ENCODE data around the gene CBX1.

GRCh38 chr17:48071654-48072053 is 29.6 kb downstream of the CBX1 start:
- TF ChIP-seq POLR2A (IDR thresholded peaks at IDR 0.05) (no peak), CTCF (IDR thresholded peaks at IDR 0.05) (no peak)

Data from body of pancreas (tissue), 4 donors.